HG03039 (cell line): ENCODE data around the gene UBL4B.

Experiments
- ATAC-seq: cut with Tn5 transposase; IDR thresholded peaks from one replicate; pipeline ENCODE4 v1.9.1; 2021; ENCODE audit warnings: mild to moderate bottlenecking, moderate library complexity; ENCODE audit not compliant: unreplicated experiment

The UBL4B gene

GRCh38 chr1:110152133-110152785 is 40.0 kb downstream of the UBL4B start:
- no peak for ATAC-seq

GRCh38 chr1:110153407-110153950 is 41.2 kb downstream of the UBL4B start:
- ATAC-seq: no peak

GRCh38 chr1:110155878-110156522 is 43.8 kb downstream of the UBL4B start:
- ATAC-seq: no peak

GRCh38 chr1:110158261-110158660 is 46.0 kb downstream of the UBL4B start:
- ATAC-seq: no peak

GRCh38 chr1:110159168-110159567 is 46.9 kb downstream of the UBL4B start:
- no peak for ATAC-seq

- ATAC-seq: no peak
These were observed 48.4 kb downstream of the UBL4B start for GRCh38 chr1:110160538-110161100.

GRCh38 chr1:110161165-110161564 is 48.9 kb downstream of the UBL4B start:
- no peak for ATAC-seq

GRCh38 chr1:110161849-110162248 is 49.6 kb downstream of the UBL4B start:
- no peak for ATAC-seq
